SK-N-MC (cell line): ENCODE data around the gene OTOP1.

Source experiments
- EZH2 ChIP-seq: fragments of 200-600 bp; sonication (generic); IDR thresholded peaks from one replicate; pipeline ENCODE4 v1.6.1; 2017; ENCODE audit warnings: antibody characterized with exemption
- POLR2AphosphoS5 ChIP-seq: IDR thresholded peaks from 2 replicates; pipeline ENCODE4 v1.6.1; 2012; ENCODE audit warnings: mild to moderate bottlenecking, low read depth, low read length, borderline replicate concordance

- TF ChIP-seq EZH2 (no peak), POLR2AphosphoS5 (peak; percentile 99)
Observed at GRCh38 chr4:4248029-4248884, 21.5 kb upstream of the OTOP1 start, which contains the start of gene TMEM128.
